ENCODE results near the gene OR51B5. TPM values are rescaled to one million over a fixed set of nuclear protein-coding genes. Genes with fewer than 3 reads are reported as not detected.

Gene OR51B5
- total and polyA plus RNA-seq, 2 of the 4 experiments (the other 2 are of a cell fraction): 0.09 to 0.54 TPM

DNA sequence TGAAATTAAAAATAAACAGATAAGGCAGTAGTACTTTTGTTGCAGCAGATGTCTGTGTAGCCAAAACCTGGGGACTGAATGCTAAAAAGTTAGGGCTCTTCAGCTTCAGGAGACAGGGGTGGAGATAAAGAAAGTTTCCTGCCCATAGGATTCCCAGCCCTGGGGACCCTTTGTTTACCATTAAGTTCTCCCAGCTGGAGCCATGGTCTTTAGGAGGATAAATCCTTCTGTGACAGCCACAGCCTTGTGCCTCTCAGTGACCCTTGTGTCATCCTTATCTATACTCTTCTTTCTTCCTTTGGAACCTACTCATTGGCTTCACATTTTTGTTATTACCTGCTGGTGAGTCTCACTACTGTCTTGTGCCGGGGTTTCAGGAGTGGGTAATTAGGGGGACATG lies 40.3 kb upstream of the OR51B5 start, which contains the start of gene OR51M1:
Gene OR51M1 (plus strand): TSS at position 237 of the 400 bp plus-strand sequence. CDS start 5,587 bp downstream, outside the sequence.
- no peak within 1 kb of the TSS for H2BK120ac ChIP-seq (ENCODE audit: low read depth, low read length)
- BruUV-seq (replicated peaks): no TSS peak
- H3K18ac ChIP-seq (ENCODE audit: low read depth, low read length): no peak within 1 kb of the TSS
- H3K4me1 ChIP-seq (ENCODE audit: control insufficient read depth, insufficient read depth, low read length): no peaks in the 10 kb centered on the region
- no peak within 1 kb of the TSS for H3K14ac ChIP-seq (replicated peaks; ENCODE audit: low read depth, low read length)
- no peak within 1 kb of the TSS for H2AK5ac ChIP-seq (ENCODE audit: low read depth, low read length)
- no peaks in the 10 kb centered on the region for H3K79me1 ChIP-seq (ENCODE audit: low read depth in 1 of 2, low read length in 2 of 2)
- in situ Hi-C loops (cut with MboI; ENCODE audit: low sequenced_read_pairs): loop anchor here (5.0 to 10.0 kb wide), 2 partner anchors 261 to 749 kb away; partner anchors contain the start of gene OR51D1
- H2AFZ ChIP-seq (replicated peaks; ENCODE audit: low read length, poor library complexity): no peak within 1 kb of the TSS
- DNase-seq: no peak
- H3K27ac ChIP-seq (ENCODE audit: insufficient read depth, low read length): no peak within 1 kb of the TSS
- H3K9me1 ChIP-seq (ENCODE audit: insufficient read depth, low read length): no peaks in the 10 kb centered on the region
- intact Hi-C loops (cut with micrococcal nuclease): loop anchor here (5.0 kb wide), 2 partner anchors 376 to 1196 kb away; no protein-coding TSS in a partner anchor
- dilution Hi-C loops (cut with HindIII; ENCODE audit: low sequenced_read_pairs, unreplicated experiment): no loop called here
- no peak within 1 kb of the TSS for H3K4me2 ChIP-seq (ENCODE audit: low read depth, low read length)
- no peak within 1 kb of the TSS for H3K23ac ChIP-seq (ENCODE audit: low read depth, low read length)
- H4K20me1 ChIP-seq (ENCODE audit: insufficient read depth, low read length): no peaks in the 10 kb centered on the region
- no peak within 1 kb of the TSS for H3K9ac ChIP-seq (ENCODE audit: low read depth, low read length)
- no peaks in the 10 kb centered on the region for H3K9me3 ChIP-seq (ENCODE audit: control insufficient read depth, insufficient read depth, low read length)
- no peak within 1 kb of the TSS for H2BK20ac ChIP-seq (ENCODE audit: low read depth, low read length)
- TF ChIP-seq SMC3 (IDR thresholded peaks at IDR 0.05; ENCODE audit: low read depth, low read length) (no peak), NFE2L2 (IDR thresholded peaks at IDR 0.05; ENCODE audit: low read depth, low read length) (no peak), RCOR1 (IDR thresholded peaks at IDR 0.05; ENCODE audit: insufficient replicate concordance, low read length) (no peak), MAZ (IDR thresholded peaks at IDR 0.05; ENCODE audit: borderline replicate concordance, low read depth, low read length) (no peak), RAD21 (IDR thresholded peaks at IDR 0.05; ENCODE audit: low read length) (no peak)
- TF ChIP-seq, protein P1, sequence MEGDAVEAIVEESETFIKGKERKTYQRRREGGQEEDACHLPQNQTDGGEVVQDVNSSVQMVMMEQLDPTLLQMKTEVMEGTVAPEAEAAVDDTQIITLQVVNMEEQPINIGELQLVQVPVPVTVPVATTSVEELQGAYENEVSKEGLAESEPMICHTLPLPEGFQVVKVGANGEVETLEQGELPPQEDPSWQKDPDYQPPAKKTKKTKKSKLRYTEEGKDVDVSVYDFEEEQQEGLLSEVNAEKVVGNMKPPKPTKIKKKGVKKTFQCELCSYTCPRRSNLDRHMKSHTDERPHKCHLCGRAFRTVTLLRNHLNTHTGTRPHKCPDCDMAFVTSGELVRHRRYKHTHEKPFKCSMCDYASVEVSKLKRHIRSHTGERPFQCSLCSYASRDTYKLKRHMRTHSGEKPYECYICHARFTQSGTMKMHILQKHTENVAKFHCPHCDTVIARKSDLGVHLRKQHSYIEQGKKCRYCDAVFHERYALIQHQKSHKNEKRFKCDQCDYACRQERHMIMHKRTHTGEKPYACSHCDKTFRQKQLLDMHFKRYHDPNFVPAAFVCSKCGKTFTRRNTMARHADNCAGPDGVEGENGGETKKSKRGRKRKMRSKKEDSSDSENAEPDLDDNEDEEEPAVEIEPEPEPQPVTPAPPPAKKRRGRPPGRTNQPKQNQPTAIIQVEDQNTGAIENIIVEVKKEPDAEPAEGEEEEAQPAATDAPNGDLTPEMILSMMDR (conservative IDR thresholded peaks at IDR 0.05; ENCODE audit: low read depth, low read length): no peak
- no peaks in the 10 kb centered on the region for H3K27me3 ChIP-seq (ENCODE audit: control insufficient read depth, insufficient read depth, low read length)
- no peak within 1 kb of the TSS for H2AK9ac ChIP-seq (replicated peaks; ENCODE audit: low read depth, low read length, poor library complexity)
- H2BK15ac ChIP-seq (ENCODE audit: low read depth, low read length): no peak within 1 kb of the TSS
- no CpG with 5 or more reads among the region's 1 CpG for WGBS, 2 experiments (ENCODE audit: extremely low coverage in 2 of 2, insufficient read length in 1 of 2)
- ATAC-seq (ENCODE audit: low read depth): no peak
- no peak within 1 kb of the TSS for H3K4ac ChIP-seq (ENCODE audit: low read depth, low read length)
- H4K91ac ChIP-seq (ENCODE audit: insufficient read depth, low read depth, low read length): no peak within 1 kb of the TSS
- no peak within 1 kb of the TSS for H4K5ac ChIP-seq (ENCODE audit: low read depth, low read length)
- ChIA-PET CTCF (no interaction called here), POLR2A (ENCODE audit: unreplicated experiment) (no interaction called here)
- H3K4me3 ChIP-seq (ENCODE audit: insufficient read depth, low read depth, low read length): no peak within 1 kb of the TSS
- H4K8ac ChIP-seq (ENCODE audit: low read depth in 2 of 2, low read length in 2 of 2): no peak within 1 kb of the TSS
- no peak within 1 kb of the TSS for H3K56ac ChIP-seq (ENCODE audit: extremely low read depth, insufficient read depth, low read length)
- H2BK5ac ChIP-seq (ENCODE audit: low read depth, low read length, poor library complexity, severe bottlenecking): no peak within 1 kb of the TSS
- no peaks in the 10 kb centered on the region for H3K36me3 ChIP-seq (ENCODE audit: control insufficient read depth, insufficient read depth, low read length)
